B cell (primary cell): ENCODE measurements around the gene SEC31B. TPM values are rescaled to one million over a fixed set of nuclear protein-coding genes. Genes with fewer than 3 reads are reported as not detected.
A peak's percentile ranks its signal among the peaks of the same experiment; 100 is the strongest.

Experiments used
- ATAC-seq: fragments of 200-7000 bp; cut with Tn5 transposase; one replicate; pipeline ENCODE4 v1.10.0; 2021; ENCODE audit warnings: low read depth, mild to moderate bottlenecking, moderate number of reproducible peaks, moderate library complexity
- CTCF ChIA-PET: fragments of 350-600 bp; sonication (Branson Sonifier 250); formaldehyde crosslinking; loops from one replicate; lab custom pipeline; 2021; ENCODE audit warnings: antibody characterized with exemption, inconsistent platforms; lab: Charles Lee
- POLR2A ChIA-PET: fragments of 350-600 bp; sonication (Branson Sonifier 250); formaldehyde crosslinking; loops from one replicate; lab custom pipeline; 2021; ENCODE audit warnings: antibody characterized with exemption; lab: Charles Lee
- DNase-seq: peaks from one replicate; pipeline ENCODE4 v3.0.0; 2013
- H2AFZ ChIP-seq: 2 replicates; pipeline ENCODE4 v1.6.1; 2012; ENCODE audit warnings: mild to moderate bottlenecking, low read depth, low read length; ENCODE audit not compliant: insufficient read depth, poor library complexity, severe bottlenecking
- H3K27ac ChIP-seq, 2 donors: 1 replicate in 1 of 2; 2 replicates in 1 of 2; pipeline ENCODE4 v1.5.1; 2012 to 2013; ENCODE audit warnings: low read length in 2 of 2, mild to moderate bottlenecking in 2 of 2, moderate library complexity in 1 of 2
- H3K27me3 ChIP-seq, 4 experiments: fragments of 200-600 bp in 1 of 4; sonication (generic) in 1 of 4; replicated peaks in 1 of 4; 1 replicate in 2 of 4; 2 replicates in 2 of 4; pipeline versions ENCODE4 v1.6.1 to v1.7.0; 2013 to 2016; ENCODE audit warnings: low read length in 3 of 4, mild to moderate bottlenecking in 2 of 4, mixed read lengths in 1 of 4, moderate library complexity in 1 of 4; ENCODE audit not compliant: insufficient read depth in 4 of 4, control insufficient read depth in 3 of 4; ENCODE audit errors: control extremely low read depth in 1 of 4
- H3K36me3 ChIP-seq, 2 experiments: replicated peaks in 1 of 2; 1 replicate in 1 of 2; 2 replicates in 1 of 2; pipeline versions ENCODE4 v1.6.1 to v1.7.1; 2013; ENCODE audit warnings: low read length in 1 of 2; ENCODE audit not compliant: insufficient read depth in 2 of 2, control insufficient read depth in 1 of 2; ENCODE audit errors: control extremely low read depth in 1 of 2, extremely low read depth in 1 of 2
- H3K4me1 ChIP-seq, 2 donors: fragments of 200-600 bp in 1 of 2; sonication (generic) in 1 of 2; 1 replicate in 1 of 2; 2 replicates in 1 of 2; pipeline versions ENCODE4 v1.5.1 to v1.6.1; 2013 to 2017; ENCODE audit warnings: low read length in 2 of 2; ENCODE audit not compliant: control insufficient read depth in 2 of 2, insufficient read depth in 2 of 2
- H3K4me2 ChIP-seq: replicated peaks from 2 replicates; pipeline ENCODE3; 2012; ENCODE audit warnings: mild to moderate bottlenecking, low read depth, low read length; ENCODE audit not compliant: poor library complexity, severe bottlenecking
- H3K4me3 ChIP-seq, 5 experiments: fragments of 200-600 bp in 1 of 5; sonication (generic) in 1 of 5; 1 replicate in 3 of 5; 2 replicates in 2 of 5; pipeline versions ENCODE4 v1.5.1 to v1.7.0; 2011 to 2016; ENCODE audit warnings: low read length in 4 of 5, mild to moderate bottlenecking in 4 of 5, low read depth in 2 of 5, control low read depth in 1 of 5, moderate library complexity in 1 of 5; ENCODE audit not compliant: insufficient read depth in 1 of 5; ENCODE audit errors: control extremely low read depth in 1 of 5, extremely low read depth in 1 of 5
- H3K79me2 ChIP-seq: fragments of 200-600 bp; sonication (generic); one replicate; pipeline ENCODE4 v1.6.0; 2016; ENCODE audit warnings: low read length; ENCODE audit not compliant: control insufficient read depth, insufficient read depth
- H3K9ac ChIP-seq: fragments of 200-600 bp; sonication (generic); 2 replicates; pipeline ENCODE4 v1.6.1; 2017; ENCODE audit warnings: mild to moderate bottlenecking, low read length, moderate library complexity
- H3K9me3 ChIP-seq, 3 donors: one replicate each; pipeline versions ENCODE4 v1.6.1 to v1.7.1; 2013; ENCODE audit warnings: low read length in 2 of 3; ENCODE audit not compliant: control insufficient read depth in 2 of 3, insufficient read depth in 1 of 3; ENCODE audit errors: control extremely low read depth in 1 of 3
- H4K20me1 ChIP-seq: 2 replicates; pipeline ENCODE4 v1.6.0; 2012; ENCODE audit warnings: mild to moderate bottlenecking, low read length; ENCODE audit not compliant: insufficient read depth, control insufficient read depth, poor library complexity, severe bottlenecking
- H3K27ac Mint-ChIP-seq: one replicate; pipeline ENCODE4 v1.8.0; 2021; ENCODE audit warnings: mixed read lengths
- H3K27me3 Mint-ChIP-seq: one replicate; pipeline ENCODE4 v1.8.0; 2021; ENCODE audit warnings: mixed read lengths
- H3K4me1 Mint-ChIP-seq: one replicate; pipeline ENCODE4 v1.8.0; 2021; ENCODE audit warnings: mixed read lengths
- H3K4me3 Mint-ChIP-seq: one replicate; pipeline ENCODE4 v1.8.0; 2021; ENCODE audit warnings: mixed read lengths
- H3K9me3 Mint-ChIP-seq: one replicate; pipeline ENCODE4 v1.8.0; 2022; ENCODE audit warnings: mixed read lengths; ENCODE audit not compliant: insufficient read depth
- CTCF ChIP-seq: fragments of 200-600 bp; IDR thresholded peaks from one replicate; pipeline ENCODE4 v1.8.0; 2022; ENCODE audit warnings: antibody characterized with exemption, mild to moderate bottlenecking
- EZH2 ChIP-seq: IDR thresholded peaks from 2 replicates; pipeline ENCODE4 v1.6.1; 2012; ENCODE audit warnings: borderline replicate concordance, low read depth, mild to moderate bottlenecking, moderate library complexity, low read length; ENCODE audit not compliant: insufficient read depth, poor library complexity, severe bottlenecking
- WGBS: methylation state at CpG from one replicate; pipeline ENCODE4 v1.1.5; 2013; ENCODE audit warnings: missing lambda C conversion rate; ENCODE audit not compliant: insufficient coverage; 5-methylcytosine and 5-hydroxymethylcytosine counted together
- intact Hi-C: fragments of 100-400 bp; cut with micrococcal nuclease; formaldehyde crosslinking; loops from one replicate; pipeline ENCODE4 v1.10.0; 2022
- polyA plus RNA-seq: library from polyadenylated mRNA; depleted of rRNA; stranded (reverse); fragments of >200 nt; gene quantifications from 2 replicates; pipeline ENCODE4 v1.2.3, GENCODE V29; 2012
- total RNA-seq, 2 donors: library from RNA; stranded (reverse); fragments of 120-200 nt in 1 of 2; gene quantifications; 1 replicate in 1 of 2; 2 replicates in 1 of 2; pipeline versions ENCODE4 v1.2.3 to v1.2.4, GENCODE V29; 2013 to 2022

The SEC31B gene
- total and polyA plus RNA-seq, 2 donors (not counting 1 experiment from before 2014, with no cell fraction given) = 36.3 to 45.7 TPM

- H3K4me1 ChIP-seq = peaks cover 24 to 25% of the 10 kb centered on the region in 2 donors
- no peaks in the 10 kb centered on the region for H3K27me3 Mint-ChIP-seq
- peak overlapping the region; percentile 79 for H3K9ac ChIP-seq
- H3K79me2 ChIP-seq = peaks cover 52% of the 10 kb centered on the region
- ChIA-PET CTCF (interaction anchor here (0.7 to 1.4 kb wide), 15 partner anchors 8 to 1099 kb away, joined by 3 to 6 read pairs (median 3); partner anchors contain the start of genes BLOC1S2, CUTC and SCD), POLR2A (interaction anchor here (0.7 to 1.1 kb wide), 6 partner anchors 9 to 1053 kb away, joined by 3 to 5 read pairs (median 3); partner anchors contain the start of genes CWF19L1, DPCD and POLL)
- H3K4me1 Mint-ChIP-seq = peaks cover 20% of the 10 kb centered on the region
- peak overlapping the region; percentile 79 for H3K4me2 ChIP-seq
- peak overlapping the region; percentile 5 to 11 for H3K27ac ChIP-seq
- peaks cover 0 to 25% of the 10 kb centered on the region in 2 experiments for H3K36me3 ChIP-seq
- no peaks in the 10 kb centered on the region for H3K27me3 ChIP-seq
- WGBS = 50% methylated on average over 2 of the region's 4 CpGs
- H3K4me3 ChIP-seq = peak overlapping the region in 4 of 5 experiments; percentile 74 to 88 (median 80)
- DNase-seq = no peak
- TF ChIP-seq CTCF (no peak), EZH2 (no peak)
- peaks cover 22% of the 10 kb centered on the region for H4K20me1 ChIP-seq
- no peaks in the 10 kb centered on the region for H3K9me3 ChIP-seq
- no peak for ATAC-seq
- intact Hi-C loops = loop anchor here (1.0 to 10.0 kb wide), 7 partner anchors 53 to 1103 kb away; partner anchors contain the start of genes BLOC1S2, BTRC, ERLIN1 and GOT1
- H3K4me3 Mint-ChIP-seq = no peak overlapping the region
- peak overlapping the region; percentile 88 for H2AFZ ChIP-seq
- no peaks in the 10 kb centered on the region for H3K9me3 Mint-ChIP-seq
- H3K27ac Mint-ChIP-seq = no peak overlapping the region
Measured at GRCh38 chr10:100535338-100535714, 15.7 kb upstream of the SEC31B start.

- DNase-seq (no peak), ATAC-seq (no peak)
- H3K27ac Mint-ChIP-seq = no peak overlapping the region
- H3K4me2 ChIP-seq = no peak overlapping the region
- no peaks in the 10 kb centered on the region for H3K9me3 Mint-ChIP-seq
- ChIA-PET CTCF (interaction anchor here (0.9 to 1.3 kb wide), 3 partner anchors 10 to 122 kb away, joined by 3 read pairs; no protein-coding TSS in a partner anchor), POLR2A (no interaction called here)
- peaks cover 56% of the 10 kb centered on the region for H3K79me2 ChIP-seq
- peaks cover 0 to 19% of the 10 kb centered on the region in 2 experiments for H3K36me3 ChIP-seq
- no peak overlapping the region for H2AFZ ChIP-seq
- H3K4me3 Mint-ChIP-seq = peak overlapping the region; percentile 42
- H3K27me3 Mint-ChIP-seq = no peaks in the 10 kb centered on the region
- no peak overlapping the region for H3K27ac ChIP-seq
- intact Hi-C loops = loop anchor here (1.0 to 10.0 kb wide), 7 partner anchors 52 to 1102 kb away; partner anchors contain the start of genes BLOC1S2, BTRC, ERLIN1 and GOT1
- peaks cover 25% of the 10 kb centered on the region for H3K4me1 Mint-ChIP-seq
- H3K27me3 ChIP-seq = no peaks in the 10 kb centered on the region
- H3K4me1 ChIP-seq = peaks cover 30% of the 10 kb centered on the region in 2 donors
- peaks cover 16% of the 10 kb centered on the region for H4K20me1 ChIP-seq
- no peak overlapping the region for H3K4me3 ChIP-seq
- no peaks in the 10 kb centered on the region for H3K9me3 ChIP-seq
- TF ChIP-seq CTCF (no peak), EZH2 (no peak)
- WGBS = 100% methylated on average over 2 of the region's 2 CpGs
- no peak overlapping the region for H3K9ac ChIP-seq
Measured at GRCh38 chr10:100534726-100535125, 15.1 kb upstream of the SEC31B start.
